GM21723 (cell line): ENCODE measurements around the gene AP1G2.

Experiments used
- ATAC-seq: cut with Tn5 transposase; IDR thresholded peaks from one replicate; pipeline ENCODE4 v1.9.1; 2021; ENCODE audit warnings: mild to moderate bottlenecking, moderate library complexity; ENCODE audit not compliant: unreplicated experiment

AP1G2 gene

GRCh38 chr14:23520899-23521533, 46.6 kb downstream of the AP1G2 start:
- ATAC-seq, result no peak

- no peak for ATAC-seq
These were observed 48.9 kb downstream of the AP1G2 start for GRCh38 chr14:23518709-23519108.

GRCh38 chr14:23517650-23518326, 49.8 kb downstream of the AP1G2 start:
- no peak for ATAC-seq

GRCh38 chr14:23514644-23514957, 53.0 kb downstream of the AP1G2 start:
- ATAC-seq, result no peak

- ATAC-seq, result no peak
These were observed 53.6 kb downstream of the AP1G2 start for GRCh38 chr14:23513818-23514643.

- no peak for ATAC-seq
These were observed 54.4 kb downstream of the AP1G2 start for GRCh38 chr14:23513005-23513817.

GRCh38 chr14:23512156-23512555, 55.4 kb downstream of the AP1G2 start:
- no peak for ATAC-seq
